ENCODE results near the gene FNDC10. TPM values are rescaled to one million over a fixed set of nuclear protein-coding genes. Genes with fewer than 3 reads are reported as not detected.

Gene FNDC10
- total and polyA plus RNA-seq, 12 donors = 2.0 to 73.6 (median 36.7) TPM

DNA sequence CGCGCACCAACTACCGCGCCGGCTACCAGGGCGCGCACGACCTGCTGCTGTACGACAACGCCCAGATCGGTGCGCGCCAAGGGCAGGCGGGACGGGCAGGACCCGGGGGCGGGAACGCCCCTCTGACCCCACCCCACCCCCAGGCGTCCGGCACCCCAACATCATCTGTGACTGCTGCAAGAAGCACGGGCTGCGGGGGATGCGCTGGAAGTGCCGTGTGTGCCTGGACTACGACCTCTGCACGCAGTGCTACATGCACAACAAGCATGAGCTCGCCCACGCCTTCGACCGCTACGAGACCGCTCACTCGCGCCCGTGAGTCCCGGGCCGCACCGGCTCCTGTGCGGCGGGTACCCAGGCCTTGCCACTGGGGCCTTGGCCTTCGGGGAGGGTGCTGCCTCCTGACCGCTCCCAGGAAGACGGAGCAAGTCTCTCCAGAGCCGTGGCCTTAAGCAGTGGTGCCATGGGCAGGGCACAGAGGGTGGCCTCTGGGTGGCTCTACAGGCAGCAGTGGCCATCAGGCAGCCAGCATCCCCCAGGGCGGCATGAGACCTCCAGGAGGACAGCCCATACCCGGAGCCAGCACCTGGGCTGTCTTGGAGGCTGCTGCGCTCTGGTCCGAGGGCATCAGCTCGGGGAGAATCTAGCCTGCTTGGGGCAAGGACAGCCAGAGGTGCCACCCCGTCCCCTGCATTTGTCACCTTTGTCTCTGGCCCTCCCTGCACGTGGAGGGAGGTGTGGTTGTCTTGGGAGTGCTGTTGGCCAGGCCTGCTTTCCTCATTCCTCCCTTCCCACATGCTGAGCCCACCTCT lies 23.9 kb upstream of the FNDC10 start:
- H3K36me3 ChIP-seq (replicated peaks in 1 of 2) = peaks cover 0 to 12% of the 10 kb centered on the region in 2 donors
- peak in 1 of 7 donors; percentile 6 for DNase-seq
- H3K27me3 ChIP-seq = no peaks in the 10 kb centered on the region
- no peaks in the 10 kb centered on the region for H3K9me3 ChIP-seq (replicated peaks in 1 of 3)
- intact Hi-C loops (cut with DNase I) = no loop called here
- 93 to 96% (median 94%) methylated on average over 27 to 51 of the region's 51 CpGs for WGBS, 4 donors
- TF ChIP-seq CTCF (IDR thresholded peaks at IDR 0.05) (no peak), POLR2A (IDR thresholded peaks at IDR 0.05) (no peak)
- H3K4me3 ChIP-seq = no peak overlapping the region
- no peak overlapping the region for H3K27ac ChIP-seq
- no peaks in the 10 kb centered on the region for H3K4me1 ChIP-seq (replicated peaks in 1 of 2)

- intact Hi-C loops (cut with DNase I) = no loop called here
- peak in 1 of 7 donors; percentile 6 for DNase-seq
- Histone ChIP-seq H3K4me1 (replicated peaks in 1 of 2) (no peaks in the 10 kb centered on the region), H3K4me3 (no peak overlapping the region), H3K9me3 (replicated peaks in 1 of 3) (no peaks in the 10 kb centered on the region), H3K27ac (no peak overlapping the region), H3K27me3 (no peaks in the 10 kb centered on the region), H3K36me3 (replicated peaks in 1 of 2) (peaks cover 0 to 7% of the 10 kb centered on the region in 2 donors)
- TF ChIP-seq CTCF (IDR thresholded peaks at IDR 0.05) (no peak), POLR2A (IDR thresholded peaks at IDR 0.05) (no peak)
- WGBS, 4 donors = 96 to 97% (median 96%) methylated on average over 17 to 33 of the region's 33 CpGs; no CpG with 5 or more reads in 1 of the 4 donors
These were observed 23.3 kb upstream of the FNDC10 start for GRCh38 chr1:1623181-1623630.

GRCh38 chr1:1622788-1623094 lies 22.8 kb upstream of the FNDC10 start:
- Histone ChIP-seq H3K9me3 (replicated peaks in 1 of 3) (no peaks in the 10 kb centered on the region), H3K4me1 (replicated peaks in 1 of 2) (no peaks in the 10 kb centered on the region), H3K36me3 (replicated peaks in 1 of 2) (peaks cover 0 to 6% of the 10 kb centered on the region in 2 donors), H3K27me3 (no peaks in the 10 kb centered on the region), H3K27ac (no peak overlapping the region), H3K4me3 (no peak overlapping the region)
- TF ChIP-seq CTCF (IDR thresholded peaks at IDR 0.05) = no peak
- no peak for TF ChIP-seq POLR2A (IDR thresholded peaks at IDR 0.05)
- intact Hi-C loops (cut with DNase I) = no loop called here
- 87 to 94% (median 92%) methylated on average over 17 of the region's 17 CpGs for WGBS, 4 donors
- peak in 1 of 7 donors; percentile 6 for DNase-seq

GRCh38 chr1:1622010-1622787 lies 22.3 kb upstream of the FNDC10 start:
- peaks cover 0 to 8% of the 10 kb centered on the region in 2 donors for H3K36me3 ChIP-seq (replicated peaks in 1 of 2)
- TF ChIP-seq CTCF (IDR thresholded peaks at IDR 0.05) (no peak), POLR2A (IDR thresholded peaks at IDR 0.05) (no peak)
- no peak for DNase-seq
- intact Hi-C loops (cut with DNase I) = no loop called here
- no peak overlapping the region for H3K4me3 ChIP-seq
- H3K4me1 ChIP-seq (replicated peaks in 1 of 2) = peaks cover 0 to 3% of the 10 kb centered on the region in 2 donors
- H3K27ac ChIP-seq = no peak overlapping the region
- 81 to 89% (median 87%) methylated on average over 9 to 21 of the region's 21 CpGs for WGBS, 4 donors
- H3K27me3 ChIP-seq = no peaks in the 10 kb centered on the region
- H3K9me3 ChIP-seq (replicated peaks in 1 of 3) = no peaks in the 10 kb centered on the region

Measured in adrenal gland (tissue), 12 donors.